Kidney epithelial cell (primary cell): Measurements from ENCODE around the gene PROM1. TPM values are rescaled to one million over a fixed set of nuclear protein-coding genes. Genes with fewer than 3 reads are reported as not detected.

ENCODE experiments used
- DNase-seq: peaks from one replicate; pipeline ENCODE4 v3.0.0-alpha.2; 2010; ENCODE audit warnings: low read depth
- H3K27me3 ChIP-seq: 2 replicates; pipeline ENCODE4 v1.6.0; 2011; ENCODE audit warnings: low read length; ENCODE audit not compliant: control insufficient read depth, insufficient read depth
- H3K36me3 ChIP-seq: 2 replicates; pipeline ENCODE4 v1.5.1; 2011; ENCODE audit warnings: low read length; ENCODE audit not compliant: control insufficient read depth, insufficient read depth
- H3K4me3 ChIP-seq: 2 replicates; pipeline ENCODE4 v1.5.1; 2011; ENCODE audit warnings: low read depth, mild to moderate bottlenecking, control low read depth, low read length
- total RNA-seq: library from RNA; depleted of rRNA; stranded (reverse); fragments of >200 nt; gene quantifications from 2 replicates; pipeline ENCODE4 v1.2.3, GENCODE V29; 2015
- TF ChIP-seq, protein P1 (sequence below): IDR thresholded peaks from 2 replicates; pipeline ENCODE4 v1.5.1; 2011; ENCODE audit warnings: mild to moderate bottlenecking, moderate library complexity, low read length, control low read depth, inconsistent platforms; ENCODE audit not compliant: insufficient read depth, poor library complexity, severe bottlenecking

The PROM1 gene
- total RNA-seq, 1 donor from 2014 or later: 69.0 TPM

DNA sequence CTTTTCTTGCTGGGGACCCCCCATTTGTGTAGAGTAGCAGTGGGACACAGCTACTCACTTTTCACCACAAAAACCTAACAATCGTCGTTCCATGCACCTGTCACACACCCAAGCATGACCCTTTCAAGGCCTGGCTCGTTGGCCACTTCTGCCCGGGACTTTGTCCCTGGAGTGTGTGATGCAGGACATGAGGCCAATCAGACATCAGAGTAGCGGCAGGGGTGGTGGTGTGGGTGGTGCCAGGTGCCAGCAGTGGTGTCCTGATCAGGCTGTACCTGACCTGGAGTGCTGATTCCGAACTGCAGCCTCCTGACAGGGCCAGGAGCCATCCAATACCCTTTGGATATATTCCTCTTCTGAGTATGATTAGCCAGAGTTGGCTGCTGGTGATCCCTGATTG lies 23.1 kb upstream of the PROM1 start:
- no peaks in the 10 kb centered on the region for H3K27me3 ChIP-seq
- H3K4me3 ChIP-seq: no peak overlapping the region
- no peaks in the 10 kb centered on the region for H3K36me3 ChIP-seq
- DNase-seq: no peak
- TF ChIP-seq, protein P1, sequence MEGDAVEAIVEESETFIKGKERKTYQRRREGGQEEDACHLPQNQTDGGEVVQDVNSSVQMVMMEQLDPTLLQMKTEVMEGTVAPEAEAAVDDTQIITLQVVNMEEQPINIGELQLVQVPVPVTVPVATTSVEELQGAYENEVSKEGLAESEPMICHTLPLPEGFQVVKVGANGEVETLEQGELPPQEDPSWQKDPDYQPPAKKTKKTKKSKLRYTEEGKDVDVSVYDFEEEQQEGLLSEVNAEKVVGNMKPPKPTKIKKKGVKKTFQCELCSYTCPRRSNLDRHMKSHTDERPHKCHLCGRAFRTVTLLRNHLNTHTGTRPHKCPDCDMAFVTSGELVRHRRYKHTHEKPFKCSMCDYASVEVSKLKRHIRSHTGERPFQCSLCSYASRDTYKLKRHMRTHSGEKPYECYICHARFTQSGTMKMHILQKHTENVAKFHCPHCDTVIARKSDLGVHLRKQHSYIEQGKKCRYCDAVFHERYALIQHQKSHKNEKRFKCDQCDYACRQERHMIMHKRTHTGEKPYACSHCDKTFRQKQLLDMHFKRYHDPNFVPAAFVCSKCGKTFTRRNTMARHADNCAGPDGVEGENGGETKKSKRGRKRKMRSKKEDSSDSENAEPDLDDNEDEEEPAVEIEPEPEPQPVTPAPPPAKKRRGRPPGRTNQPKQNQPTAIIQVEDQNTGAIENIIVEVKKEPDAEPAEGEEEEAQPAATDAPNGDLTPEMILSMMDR: no peak

DNA sequence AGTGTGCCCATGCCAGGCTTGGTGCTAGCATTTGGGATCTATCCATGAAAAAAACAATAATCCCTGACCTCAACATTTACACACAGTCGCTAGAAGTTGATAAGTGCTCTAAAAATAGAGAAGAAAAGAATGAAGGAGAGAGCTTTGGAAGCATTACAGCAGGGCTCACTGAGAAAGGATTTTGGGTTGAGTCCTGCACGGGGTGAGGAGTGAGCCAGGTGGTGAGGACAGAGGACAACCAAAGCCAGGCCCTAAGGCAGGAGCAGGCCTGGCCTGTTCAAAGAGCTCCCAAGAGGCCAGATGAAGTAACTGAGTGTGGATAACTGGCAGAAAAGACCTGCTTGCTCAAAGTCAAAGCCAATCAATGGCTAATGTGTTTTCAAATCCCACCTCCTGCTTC lies 20.7 kb upstream of the PROM1 start:
- Histone ChIP-seq H3K27me3 (no peaks in the 10 kb centered on the region), H3K4me3 (no peak overlapping the region), H3K36me3 (no peaks in the 10 kb centered on the region)
- TF ChIP-seq, protein P1: no peak
- no peak for DNase-seq

GRCh38 chr4:16102356-16102755 lies 18.5 kb upstream of the PROM1 start:
- DNase-seq: no peak
- TF ChIP-seq, protein P1: no peak
- H3K36me3 ChIP-seq: no peaks in the 10 kb centered on the region
- H3K4me3 ChIP-seq: no peak overlapping the region
- no peaks in the 10 kb centered on the region for H3K27me3 ChIP-seq

- H3K4me3 ChIP-seq: no peak overlapping the region
- no peaks in the 10 kb centered on the region for H3K36me3 ChIP-seq
- TF ChIP-seq, protein P1: no peak
- DNase-seq: no peak
- no peaks in the 10 kb centered on the region for H3K27me3 ChIP-seq
These were observed 17.0 kb upstream of the PROM1 start for GRCh38 chr4:16100833-16101232.

GRCh38 chr4:16092682-16093319 lies 9.0 kb upstream of the PROM1 start:
- H3K36me3 ChIP-seq: no peaks in the 10 kb centered on the region
- H3K27me3 ChIP-seq: no peaks in the 10 kb centered on the region
- H3K4me3 ChIP-seq: no peak overlapping the region
- no peak for DNase-seq
- TF ChIP-seq, protein P1: no peak

GRCh38 chr4:16090096-16090705 lies 6.4 kb upstream of the PROM1 start:
- TF ChIP-seq, protein P1: no peak
- no peaks in the 10 kb centered on the region for H3K36me3 ChIP-seq
- no peak for DNase-seq
- H3K4me3 ChIP-seq: no peak overlapping the region
- no peaks in the 10 kb centered on the region for H3K27me3 ChIP-seq
